ENCODE data around the gene PIP5K1C. TPM values are rescaled to one million over a fixed set of nuclear protein-coding genes. Genes with fewer than 3 reads are reported as not detected.

Gene PIP5K1C
- total RNA-seq, 1 experiment from 2014 or later = 34.0 TPM

DNA sequence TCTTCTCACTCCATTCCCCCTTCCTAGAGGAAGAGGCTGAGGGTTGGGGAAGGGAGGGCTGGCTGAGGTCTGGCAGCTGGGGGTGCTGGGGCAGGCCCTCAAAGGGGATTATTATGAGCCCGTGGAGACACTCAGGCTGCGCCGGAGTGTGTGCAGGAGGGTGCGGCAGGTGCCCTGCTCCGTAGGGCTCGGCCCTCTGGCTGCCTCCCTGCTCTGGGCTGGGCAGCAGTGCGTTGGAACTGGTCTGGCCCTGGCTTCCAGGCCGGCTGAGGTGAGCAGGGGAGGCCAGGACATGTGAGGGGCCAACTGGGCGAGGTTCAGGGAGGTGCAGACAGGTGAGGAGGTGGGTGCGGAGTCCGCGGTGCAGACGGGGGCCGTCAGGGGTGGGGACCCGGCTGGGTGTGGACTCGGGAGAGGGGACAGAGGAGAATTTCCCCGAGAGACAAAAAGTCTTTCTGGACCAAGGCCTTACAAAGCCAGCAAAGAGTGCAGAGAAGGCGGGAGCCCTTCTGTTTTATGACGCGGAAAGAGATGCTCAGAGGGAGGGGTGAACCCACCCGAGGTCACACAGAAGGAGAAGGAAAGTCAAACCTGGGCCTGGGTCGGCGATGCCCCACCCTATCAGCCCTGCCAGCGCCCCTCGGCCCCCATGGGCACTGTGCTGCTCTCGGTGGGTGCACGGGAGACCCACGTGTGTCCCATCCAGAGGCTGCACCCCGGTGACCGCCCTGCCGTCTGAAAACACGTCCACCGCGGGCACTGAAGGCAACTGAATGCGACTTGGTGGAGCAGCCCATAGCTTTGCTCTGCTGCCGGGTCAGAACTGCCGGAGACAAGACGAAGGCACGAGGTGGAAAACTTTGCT lies 31.0 kb downstream of the PIP5K1C start:
- no peaks in the 10 kb centered on the region for H3K9me3 Mint-ChIP-seq
- H3K27ac Mint-ChIP-seq = peak overlapping the region; percentile 57
- no peaks in the 10 kb centered on the region for H3K36me3 Mint-ChIP-seq
- H3K27me3 Mint-ChIP-seq (ENCODE audit: low read depth) = no peaks in the 10 kb centered on the region
- ATAC-seq (no peak), DNase-seq (ENCODE audit: low spot score) (no peak)
- ChIA-PET CTCF (interaction anchor here (0.6 to 4.2 kb wide), 3 partner anchors 31 to 92 kb away, joined by 3 to 22 read pairs (median 3); partner anchors contain the start of gene PIP5K1C), POLR2A (no interaction called here)
- TF ChIP-seq OVOL2 (CRISPR knock-in tag; IDR thresholded peaks at IDR 0.05; ENCODE audit: borderline replicate concordance) = no peak
- TF ChIP-seq TCF7 (CRISPR knock-in tag; IDR thresholded peaks at IDR 0.05; ENCODE audit: low read depth) = no peak
- no peak for TF ChIP-seq ETV6 (CRISPR knock-in tag; IDR thresholded peaks at IDR 0.05)
- TF ChIP-seq NFE2L1 (CRISPR knock-in tag; IDR thresholded peaks at IDR 0.05) = no peak
- TF ChIP-seq NFATC4 (CRISPR knock-in tag; IDR thresholded peaks at IDR 0.05) = no peak
- TF ChIP-seq ESRRA (CRISPR knock-in tag; IDR thresholded peaks at IDR 0.05; ENCODE audit: borderline replicate concordance) = no peak
- no peak for TF ChIP-seq ZNF232 (CRISPR knock-in tag; IDR thresholded peaks at IDR 0.05)
- TF ChIP-seq TEAD4 (CRISPR knock-in tag; IDR thresholded peaks at IDR 0.05) = no peak
- TF ChIP-seq, protein P1, sequence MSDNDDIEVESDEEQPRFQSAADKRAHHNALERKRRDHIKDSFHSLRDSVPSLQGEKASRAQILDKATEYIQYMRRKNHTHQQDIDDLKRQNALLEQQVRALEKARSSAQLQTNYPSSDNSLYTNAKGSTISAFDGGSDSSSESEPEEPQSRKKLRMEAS (CRISPR knock-in tag; IDR thresholded peaks at IDR 0.05) = no peak
- TF ChIP-seq, protein P2, sequence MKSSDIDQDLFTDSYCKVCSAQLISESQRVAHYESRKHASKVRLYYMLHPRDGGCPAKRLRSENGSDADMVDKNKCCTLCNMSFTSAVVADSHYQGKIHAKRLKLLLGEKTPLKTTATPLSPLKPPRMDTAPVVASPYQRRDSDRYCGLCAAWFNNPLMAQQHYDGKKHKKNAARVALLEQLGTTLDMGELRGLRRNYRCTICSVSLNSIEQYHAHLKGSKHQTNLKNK (CRISPR knock-in tag; IDR thresholded peaks at IDR 0.05) = no peak
- TF ChIP-seq, protein P3, sequence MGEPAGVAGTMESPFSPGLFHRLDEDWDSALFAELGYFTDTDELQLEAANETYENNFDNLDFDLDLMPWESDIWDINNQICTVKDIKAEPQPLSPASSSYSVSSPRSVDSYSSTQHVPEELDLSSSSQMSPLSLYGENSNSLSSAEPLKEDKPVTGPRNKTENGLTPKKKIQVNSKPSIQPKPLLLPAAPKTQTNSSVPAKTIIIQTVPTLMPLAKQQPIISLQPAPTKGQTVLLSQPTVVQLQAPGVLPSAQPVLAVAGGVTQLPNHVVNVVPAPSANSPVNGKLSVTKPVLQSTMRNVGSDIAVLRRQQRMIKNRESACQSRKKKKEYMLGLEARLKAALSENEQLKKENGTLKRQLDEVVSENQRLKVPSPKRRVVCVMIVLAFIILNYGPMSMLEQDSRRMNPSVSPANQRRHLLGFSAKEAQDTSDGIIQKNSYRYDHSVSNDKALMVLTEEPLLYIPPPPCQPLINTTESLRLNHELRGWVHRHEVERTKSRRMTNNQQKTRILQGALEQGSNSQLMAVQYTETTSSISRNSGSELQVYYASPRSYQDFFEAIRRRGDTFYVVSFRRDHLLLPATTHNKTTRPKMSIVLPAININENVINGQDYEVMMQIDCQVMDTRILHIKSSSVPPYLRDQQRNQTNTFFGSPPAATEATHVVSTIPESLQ (CRISPR knock-in tag; IDR thresholded peaks at IDR 0.05) = no peak
- TF ChIP-seq SP1 (CRISPR knock-in tag; conservative IDR thresholded peaks at IDR 0.05) = no peak
- TF ChIP-seq NR2C2 (CRISPR knock-in tag; IDR thresholded peaks at IDR 0.05) = no peak
- no peak for TF ChIP-seq ZNF416 (CRISPR knock-in tag; IDR thresholded peaks at IDR 0.05)
- TF ChIP-seq, protein P4, sequence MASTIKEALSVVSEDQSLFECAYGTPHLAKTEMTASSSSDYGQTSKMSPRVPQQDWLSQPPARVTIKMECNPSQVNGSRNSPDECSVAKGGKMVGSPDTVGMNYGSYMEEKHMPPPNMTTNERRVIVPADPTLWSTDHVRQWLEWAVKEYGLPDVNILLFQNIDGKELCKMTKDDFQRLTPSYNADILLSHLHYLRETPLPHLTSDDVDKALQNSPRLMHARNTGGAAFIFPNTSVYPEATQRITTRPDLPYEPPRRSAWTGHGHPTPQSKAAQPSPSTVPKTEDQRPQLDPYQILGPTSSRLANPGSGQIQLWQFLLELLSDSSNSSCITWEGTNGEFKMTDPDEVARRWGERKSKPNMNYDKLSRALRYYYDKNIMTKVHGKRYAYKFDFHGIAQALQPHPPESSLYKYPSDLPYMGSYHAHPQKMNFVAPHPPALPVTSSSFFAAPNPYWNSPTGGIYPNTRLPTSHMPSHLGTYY (CRISPR knock-in tag; IDR thresholded peaks at IDR 0.05) = no peak
- TF ChIP-seq GTF2I (CRISPR knock-in tag; conservative IDR thresholded peaks at IDR 0.05) = no peak
- TF ChIP-seq, protein P5, sequence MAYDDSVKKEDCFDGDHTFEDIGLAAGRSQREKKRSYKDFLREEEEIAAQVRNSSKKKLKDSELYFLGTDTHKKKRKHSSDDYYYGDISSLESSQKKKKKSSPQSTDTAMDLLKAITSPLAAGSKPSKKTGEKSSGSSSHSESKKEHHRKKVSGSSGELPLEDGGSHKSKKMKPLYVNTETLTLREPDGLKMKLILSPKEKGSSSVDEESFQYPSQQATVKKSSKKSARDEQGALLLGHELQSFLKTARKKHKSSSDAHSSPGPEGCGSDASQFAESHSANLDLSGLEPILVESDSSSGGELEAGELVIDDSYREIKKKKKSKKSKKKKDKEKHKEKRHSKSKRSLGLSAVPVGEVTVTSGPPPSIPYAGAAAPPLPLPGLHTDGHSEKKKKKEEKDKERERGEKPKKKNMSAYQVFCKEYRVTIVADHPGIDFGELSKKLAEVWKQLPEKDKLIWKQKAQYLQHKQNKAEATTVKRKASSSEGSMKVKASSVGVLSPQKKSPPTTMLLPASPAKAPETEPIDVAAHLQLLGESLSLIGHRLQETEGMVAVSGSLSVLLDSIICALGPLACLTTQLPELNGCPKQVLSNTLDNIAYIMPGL (CRISPR knock-in tag; IDR thresholded peaks at IDR 0.05) = no peak
- TF ChIP-seq, protein P6, sequence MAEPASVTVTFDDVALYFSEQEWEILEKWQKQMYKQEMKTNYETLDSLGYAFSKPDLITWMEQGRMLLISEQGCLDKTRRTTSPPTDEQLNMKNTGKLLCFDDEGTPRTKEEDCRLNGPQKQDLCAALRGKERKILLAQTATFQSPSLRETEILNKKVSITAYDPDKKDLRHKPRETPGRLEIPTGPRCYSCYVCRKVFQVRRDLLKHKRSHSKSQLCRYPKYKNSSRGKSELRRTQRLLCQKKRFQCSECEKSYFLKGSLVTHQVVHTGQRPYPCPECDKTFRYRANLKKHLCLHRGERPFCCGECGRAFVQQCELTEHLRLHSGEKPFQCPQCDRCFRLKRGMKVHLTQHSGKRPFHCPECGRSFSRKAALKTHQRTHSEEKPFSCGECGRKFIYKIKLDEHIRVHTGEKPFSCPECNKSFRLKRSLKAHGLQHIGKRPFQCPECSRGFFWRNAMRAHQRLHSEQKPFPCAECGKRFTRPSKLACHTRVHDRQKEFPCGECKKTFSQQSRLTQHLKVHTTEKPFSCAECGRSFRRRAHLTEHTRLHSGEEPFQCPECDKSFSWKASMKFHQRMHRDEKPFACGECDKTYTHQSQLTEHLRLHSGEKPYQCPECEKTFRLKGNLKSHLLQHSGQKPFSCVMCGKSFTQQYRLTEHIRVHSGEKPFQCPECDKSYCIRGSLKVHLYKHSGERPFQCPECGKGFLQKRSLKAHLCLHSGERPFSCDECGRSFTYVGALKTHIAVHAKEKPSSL (CRISPR knock-in tag; conservative IDR thresholded peaks at IDR 0.05) = no peak
- TF ChIP-seq TP53 (CRISPR knock-in tag; IDR thresholded peaks at IDR 0.05) = no peak
- no peak for TF ChIP-seq ZNF423 (CRISPR knock-in tag; IDR thresholded peaks at IDR 0.05)
- H3K4me1 Mint-ChIP-seq = peaks cover 5% of the 10 kb centered on the region; the same call in 1 of the 2 replicates
- H3K4me3 Mint-ChIP-seq = no peak overlapping the region
